ENCODE measurements around the gene HMGN4.
A peak's percentile ranks its signal among the peaks of the same experiment; 100 is the strongest.

The HMGN4 gene

GRCh38 chr6:26555505-26556262, 17.5 kb downstream of the HMGN4 start:
- no peak overlapping the region for H3K27ac ChIP-seq (replicated peaks)
- DNase-seq (ENCODE audit: low read depth in 1 of 2, low spot score in 1 of 2): no peak

GRCh38 chr6:26556263-26557070, 18.3 kb downstream of the HMGN4 start:
- Histone ChIP-seq H3K4me3 (replicated peaks; ENCODE audit: insufficient read depth, low read length) (no peak overlapping the region), H3K27ac (replicated peaks) (no peak overlapping the region), H3K27me3 (ENCODE audit: insufficient read depth, poor library complexity, severe bottlenecking) (no peaks in the 10 kb centered on the region)
- peak in 1 of 2 experiments; percentile 17 for DNase-seq (ENCODE audit: low read depth in 1 of 2, low spot score in 1 of 2)
- TF ChIP-seq CTCF (IDR thresholded peaks at IDR 0.05; ENCODE audit: insufficient read depth, low read length) (no peak), GABPA (IDR thresholded peaks at IDR 0.05; ENCODE audit: low read depth) (no peak), REST (IDR thresholded peaks at IDR 0.05; ENCODE audit: insufficient replicate concordance, low read depth) (no peak), SPI1 (IDR thresholded peaks at IDR 0.05; ENCODE audit: borderline replicate concordance, low read depth) (no peak), POLR2AphosphoS5 (IDR thresholded peaks at IDR 0.05; ENCODE audit: low read depth) (no peak)

More at GRCh38 chr6:26555505-26556262, 17.5 kb downstream of the HMGN4 start:
- TF ChIP-seq POLR2AphosphoS5 (IDR thresholded peaks at IDR 0.05; ENCODE audit: low read depth): no peak
- no peak for TF ChIP-seq GABPA (IDR thresholded peaks at IDR 0.05; ENCODE audit: low read depth)
- TF ChIP-seq CTCF (IDR thresholded peaks at IDR 0.05; ENCODE audit: insufficient read depth, low read length): no peak
- TF ChIP-seq REST (IDR thresholded peaks at IDR 0.05; ENCODE audit: insufficient replicate concordance, low read depth): no peak
- no peak for TF ChIP-seq SPI1 (IDR thresholded peaks at IDR 0.05; ENCODE audit: borderline replicate concordance, low read depth)
- Histone ChIP-seq H3K27me3 (ENCODE audit: insufficient read depth, poor library complexity, severe bottlenecking) (no peaks in the 10 kb centered on the region), H3K4me3 (replicated peaks; ENCODE audit: insufficient read depth, low read length) (no peak overlapping the region)

- Histone ChIP-seq H3K4me3 (replicated peaks; ENCODE audit: insufficient read depth, low read length) (no peak overlapping the region), H3K27me3 (ENCODE audit: insufficient read depth, poor library complexity, severe bottlenecking) (no peaks in the 10 kb centered on the region), H3K27ac (replicated peaks) (no peak overlapping the region)
- DNase-seq (ENCODE audit: low read depth in 1 of 2, low spot score in 1 of 2): no peak
- TF ChIP-seq SPI1 (IDR thresholded peaks at IDR 0.05; ENCODE audit: borderline replicate concordance, low read depth) (no peak), REST (IDR thresholded peaks at IDR 0.05; ENCODE audit: insufficient replicate concordance, low read depth) (no peak), CTCF (IDR thresholded peaks at IDR 0.05; ENCODE audit: insufficient read depth, low read length) (no peak), POLR2AphosphoS5 (IDR thresholded peaks at IDR 0.05; ENCODE audit: low read depth) (no peak), GABPA (IDR thresholded peaks at IDR 0.05; ENCODE audit: low read depth) (no peak)
These were observed 23.6 kb downstream of the HMGN4 start for GRCh38 chr6:26561533-26562466.
